ENCODE measurements around the gene TSKS. TPM values are rescaled to one million over a fixed set of nuclear protein-coding genes. Genes with fewer than 3 reads are reported as not detected.

The TSKS gene
- total RNA-seq, 1 donor from 2014 or later, result 2.0 TPM

- Mint-ChIP-seq H3K27ac (no peak overlapping the region), H3K36me3 (ENCODE audit: low read depth) (peaks cover 21% of the 10 kb centered on the region), H3K4me1 (ENCODE audit: low read depth) (peaks cover 5% of the 10 kb centered on the region), H3K9me3 (no peaks in the 10 kb centered on the region), H3K27me3 (ENCODE audit: insufficient read depth) (no peaks in the 10 kb centered on the region), H3K4me3 (no peak overlapping the region)
- intact Hi-C loops (cut with micrococcal nuclease), result no loop called here
- no peak for DNase-seq (ENCODE audit: low spot score)
These were observed 25.8 kb upstream of the TSKS start for GRCh38 chr19:49788857-49789256.

DNA sequence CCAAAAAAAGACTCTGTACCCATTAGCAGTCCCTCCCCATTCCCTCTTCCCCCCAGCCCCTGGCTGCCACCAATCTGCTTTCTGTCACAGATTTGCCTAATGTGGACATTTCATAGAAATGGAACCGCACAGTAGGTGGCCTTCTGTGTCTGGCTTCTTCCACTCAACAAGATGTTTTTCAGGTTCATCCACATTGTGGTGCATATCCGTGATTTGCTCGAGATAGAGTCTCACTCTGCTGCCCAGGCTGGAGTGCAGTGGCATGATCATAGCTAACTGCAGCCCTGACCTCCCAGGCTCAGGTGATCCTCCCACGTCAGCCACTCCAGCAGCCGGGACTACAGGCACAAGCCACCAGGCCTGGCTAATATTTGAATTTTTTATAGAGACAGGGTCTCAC, 24.6 kb upstream of the TSKS start:
- Mint-ChIP-seq H3K4me3 (no peak overlapping the region), H3K27ac (no peak overlapping the region), H3K9me3 (no peaks in the 10 kb centered on the region), H3K27me3 (ENCODE audit: insufficient read depth) (no peaks in the 10 kb centered on the region), H3K36me3 (ENCODE audit: low read depth) (peaks cover 26% of the 10 kb centered on the region), H3K4me1 (ENCODE audit: low read depth) (no peaks in the 10 kb centered on the region)
- intact Hi-C loops (cut with micrococcal nuclease), result no loop called here
- DNase-seq (ENCODE audit: low spot score), result no peak

- no peak for DNase-seq (ENCODE audit: low spot score)
- no peaks in the 10 kb centered on the region for H3K9me3 Mint-ChIP-seq
- intact Hi-C loops (cut with micrococcal nuclease), result no loop called here
- H3K36me3 Mint-ChIP-seq (ENCODE audit: low read depth), result peaks cover 25% of the 10 kb centered on the region
- H3K27me3 Mint-ChIP-seq (ENCODE audit: insufficient read depth), result no peaks in the 10 kb centered on the region
- H3K4me3 Mint-ChIP-seq, result no peak overlapping the region
- H3K4me1 Mint-ChIP-seq (ENCODE audit: low read depth), result peaks cover under 1% of the 10 kb centered on the region
- no peak overlapping the region for H3K27ac Mint-ChIP-seq
These were observed 23.3 kb upstream of the TSKS start for GRCh38 chr19:49786376-49786820.

DNA sequence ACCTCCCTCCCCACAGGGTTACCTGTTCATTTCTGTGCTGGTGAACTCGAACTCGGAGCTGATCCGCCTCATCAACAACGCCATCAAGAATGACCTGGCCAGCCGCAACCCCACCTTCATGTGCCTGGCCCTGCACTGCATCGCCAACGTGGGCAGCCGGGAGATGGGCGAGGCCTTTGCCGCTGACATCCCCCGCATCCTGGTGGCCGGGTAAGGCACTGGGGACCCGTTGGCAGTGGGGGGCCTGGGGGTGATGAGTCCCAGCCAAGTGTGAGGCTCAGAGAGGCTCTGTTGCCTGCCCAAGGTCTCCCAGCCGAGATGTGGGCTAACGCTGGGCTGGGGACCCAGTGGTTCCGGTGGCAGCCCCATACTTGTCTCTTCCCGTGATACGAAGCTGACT, 19.4 kb upstream of the TSKS start:
- Mint-ChIP-seq H3K27ac (no peak overlapping the region), H3K9me3 (no peaks in the 10 kb centered on the region), H3K36me3 (ENCODE audit: low read depth) (peaks cover 30% of the 10 kb centered on the region), H3K4me3 (no peak overlapping the region), H3K27me3 (ENCODE audit: insufficient read depth) (no peaks in the 10 kb centered on the region), H3K4me1 (ENCODE audit: low read depth) (peaks cover 17% of the 10 kb centered on the region)
- DNase-seq (ENCODE audit: low spot score), result no peak
- intact Hi-C loops (cut with micrococcal nuclease), result no loop called here

GRCh38 chr19:49781394-49781793, 18.3 kb upstream of the TSKS start:
- DNase-seq (ENCODE audit: low spot score), result no peak
- no peaks in the 10 kb centered on the region for H3K9me3 Mint-ChIP-seq
- peaks cover 17% of the 10 kb centered on the region for H3K4me1 Mint-ChIP-seq (ENCODE audit: low read depth)
- intact Hi-C loops (cut with micrococcal nuclease), result no loop called here
- peaks cover 29% of the 10 kb centered on the region for H3K36me3 Mint-ChIP-seq (ENCODE audit: low read depth)
- H3K27me3 Mint-ChIP-seq (ENCODE audit: insufficient read depth), result no peaks in the 10 kb centered on the region
- no peak overlapping the region for H3K27ac Mint-ChIP-seq
- H3K4me3 Mint-ChIP-seq, result no peak overlapping the region

DNA sequence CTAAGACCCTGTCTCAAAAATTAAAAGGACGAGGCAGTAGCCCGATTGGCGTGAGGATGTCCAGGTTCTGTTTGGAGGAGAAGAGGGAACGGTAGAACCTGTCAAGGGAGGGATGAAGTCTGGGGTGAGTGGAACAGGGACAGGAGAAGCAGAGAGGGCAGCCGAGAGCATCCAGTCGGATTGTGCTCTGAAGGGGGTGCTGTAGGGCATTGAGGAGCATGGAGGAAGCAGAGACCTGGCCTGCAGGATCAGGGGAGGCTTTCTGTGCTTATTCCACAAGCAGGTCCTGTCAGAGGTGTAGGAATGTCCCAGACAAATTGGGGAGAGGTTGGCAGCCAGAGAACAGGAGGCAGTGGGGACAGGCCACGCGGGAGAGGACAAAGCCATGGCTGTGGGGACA, 17.8 kb upstream of the TSKS start:
- Mint-ChIP-seq H3K9me3 (no peaks in the 10 kb centered on the region), H3K4me1 (ENCODE audit: low read depth) (peaks cover 17% of the 10 kb centered on the region), H3K4me3 (no peak overlapping the region), H3K27ac (no peak overlapping the region), H3K36me3 (ENCODE audit: low read depth) (peaks cover 29% of the 10 kb centered on the region), H3K27me3 (ENCODE audit: insufficient read depth) (no peaks in the 10 kb centered on the region)
- intact Hi-C loops (cut with micrococcal nuclease), result no loop called here
- DNase-seq (ENCODE audit: low spot score), result no peak

DNA sequence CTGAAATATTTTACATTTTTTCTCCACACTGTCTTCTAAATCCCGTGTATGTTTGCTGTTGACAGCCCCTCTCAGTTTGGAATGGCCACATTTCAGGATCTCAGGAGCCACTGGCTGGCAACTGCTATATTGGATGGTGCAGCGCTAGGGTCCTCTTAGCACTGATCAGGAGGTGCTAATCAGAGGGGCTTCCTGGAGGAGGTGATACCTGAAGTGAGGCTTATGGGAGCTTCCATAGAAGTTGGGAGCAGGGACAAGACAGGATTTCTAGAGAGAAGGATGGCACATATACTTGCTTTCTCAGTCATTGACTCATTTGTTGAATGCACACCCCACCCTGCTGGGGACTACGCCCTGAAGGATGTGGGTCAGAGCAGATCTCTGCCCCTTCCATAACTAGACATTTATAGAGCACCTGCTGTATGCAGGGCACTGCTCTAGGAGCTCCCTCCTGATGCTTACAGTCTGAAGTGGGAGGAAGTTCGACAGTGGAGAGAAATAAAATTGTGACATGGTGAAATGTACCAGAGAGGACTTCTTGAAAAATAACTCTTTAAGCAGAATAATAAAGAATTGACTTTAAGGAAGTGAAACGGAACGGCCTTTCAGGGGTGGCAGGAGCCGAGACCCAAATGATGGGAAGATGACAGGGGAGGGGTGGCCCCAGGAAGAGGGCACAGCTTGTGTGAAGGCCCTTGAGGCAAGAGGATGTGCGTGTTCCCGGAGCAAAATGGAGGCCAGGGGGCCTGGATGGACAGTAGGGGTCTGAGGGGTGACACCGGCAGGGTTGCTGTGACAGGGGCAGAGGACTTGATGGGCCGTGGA, 16.8 kb upstream of the TSKS start:
- Mint-ChIP-seq H3K27me3 (ENCODE audit: insufficient read depth) (no peaks in the 10 kb centered on the region), H3K4me3 (no peak overlapping the region), H3K4me1 (ENCODE audit: low read depth) (peaks cover 17% of the 10 kb centered on the region), H3K36me3 (ENCODE audit: low read depth) (peaks cover 24% of the 10 kb centered on the region), H3K9me3 (no peaks in the 10 kb centered on the region), H3K27ac (no peak overlapping the region)
- intact Hi-C loops (cut with micrococcal nuclease), result no loop called here
- DNase-seq (ENCODE audit: low spot score), result no peak

DNA sequence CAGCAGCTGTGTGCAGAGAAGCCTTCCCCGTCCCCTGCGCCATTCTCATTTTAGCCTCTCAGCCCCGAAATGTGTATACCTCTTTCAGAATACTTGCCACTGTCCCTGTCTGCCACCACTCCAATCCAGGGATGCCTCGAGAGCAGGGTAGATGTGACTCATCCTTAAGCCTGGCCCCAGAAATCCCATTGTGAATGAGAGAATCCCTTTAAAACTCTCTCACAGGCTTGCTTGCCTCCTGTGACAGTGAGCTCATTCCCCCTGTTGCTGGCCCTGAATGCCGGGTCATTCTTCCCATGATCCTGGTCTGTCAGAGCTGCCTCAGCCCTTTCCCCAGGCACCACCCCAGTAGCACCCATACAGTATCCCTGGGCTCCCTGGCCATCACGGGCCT, 13.3 kb upstream of the TSKS start:
- Mint-ChIP-seq H3K36me3 (ENCODE audit: low read depth) (peaks cover 12% of the 10 kb centered on the region), H3K9me3 (no peaks in the 10 kb centered on the region), H3K27me3 (ENCODE audit: insufficient read depth) (no peaks in the 10 kb centered on the region), H3K4me3 (no peak overlapping the region), H3K4me1 (ENCODE audit: low read depth) (peaks cover 16% of the 10 kb centered on the region), H3K27ac (no peak overlapping the region)
- intact Hi-C loops (cut with micrococcal nuclease), result no loop called here
- no peak for DNase-seq (ENCODE audit: low spot score)

GRCh38 chr19:49775742-49776370, 12.8 kb upstream of the TSKS start:
- intact Hi-C loops (cut with micrococcal nuclease), result no loop called here
- no peaks in the 10 kb centered on the region for H3K27me3 Mint-ChIP-seq (ENCODE audit: insufficient read depth)
- no peak overlapping the region for H3K4me3 Mint-ChIP-seq
- H3K36me3 Mint-ChIP-seq (ENCODE audit: low read depth), result peaks cover 10% of the 10 kb centered on the region
- DNase-seq (ENCODE audit: low spot score), result no peak
- no peak overlapping the region for H3K27ac Mint-ChIP-seq
- peaks cover 11% of the 10 kb centered on the region for H3K4me1 Mint-ChIP-seq (ENCODE audit: low read depth)
- H3K9me3 Mint-ChIP-seq, result no peaks in the 10 kb centered on the region

DNA sequence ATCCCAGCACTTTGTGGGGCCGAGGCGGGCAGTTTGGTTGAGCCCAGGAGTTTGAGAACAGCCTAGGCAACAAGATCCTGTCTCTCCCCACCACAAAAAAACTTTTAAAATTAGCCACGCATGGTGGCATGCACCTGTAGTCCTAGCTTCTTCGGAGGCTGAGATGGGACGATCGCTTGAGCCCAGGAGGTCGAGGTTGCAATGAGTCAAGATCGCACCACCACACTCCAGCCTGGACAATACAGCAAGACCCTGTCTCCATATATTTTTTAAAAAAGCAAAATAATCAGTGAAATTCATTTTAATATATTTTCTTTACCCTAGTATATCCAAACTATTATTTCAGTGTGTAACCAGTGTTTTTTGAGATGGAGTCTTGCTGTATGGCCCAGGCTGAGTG, 11.9 kb upstream of the TSKS start:
- Mint-ChIP-seq H3K27ac (no peak overlapping the region), H3K36me3 (ENCODE audit: low read depth) (peaks cover 4% of the 10 kb centered on the region), H3K27me3 (ENCODE audit: insufficient read depth) (no peaks in the 10 kb centered on the region), H3K4me1 (ENCODE audit: low read depth) (peaks cover 5% of the 10 kb centered on the region), H3K9me3 (no peaks in the 10 kb centered on the region), H3K4me3 (no peak overlapping the region)
- DNase-seq (ENCODE audit: low spot score), result no peak
- intact Hi-C loops (cut with micrococcal nuclease), result no loop called here

DNA sequence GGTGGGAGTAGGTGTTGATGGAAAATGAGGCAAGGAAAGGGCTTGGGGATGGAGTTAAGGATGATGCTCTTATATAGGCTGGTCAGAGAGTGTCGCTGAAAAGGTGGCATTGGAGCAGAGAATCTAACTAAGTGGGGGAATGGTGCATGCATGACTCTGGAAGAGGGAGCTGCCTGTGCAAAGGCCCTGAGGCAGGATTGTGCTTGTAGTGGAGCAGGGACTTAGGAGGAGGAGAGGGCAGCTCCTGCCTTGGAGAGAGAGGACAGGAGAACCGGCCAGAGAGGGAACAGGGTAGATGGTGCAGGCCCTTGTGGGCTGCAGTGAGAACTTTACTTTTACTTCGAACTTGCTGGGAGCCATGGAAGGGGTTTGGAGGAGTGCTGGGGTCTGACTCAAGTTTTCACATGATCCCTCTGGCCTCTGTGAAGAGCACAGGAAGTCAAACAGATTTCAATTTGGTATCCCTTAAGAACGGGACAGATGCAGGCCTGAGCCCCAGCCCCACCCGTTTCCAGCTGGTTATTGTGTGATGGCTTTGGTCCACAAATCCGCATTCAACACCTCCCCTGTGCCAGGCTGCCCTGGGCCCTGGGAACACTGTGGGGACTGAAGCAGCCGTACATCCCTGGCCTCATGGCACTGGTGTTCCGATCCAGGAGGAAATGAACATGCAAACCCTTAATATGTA, 10.7 kb upstream of the TSKS start:
- H3K27me3 Mint-ChIP-seq (ENCODE audit: insufficient read depth), result no peaks in the 10 kb centered on the region

DNA sequence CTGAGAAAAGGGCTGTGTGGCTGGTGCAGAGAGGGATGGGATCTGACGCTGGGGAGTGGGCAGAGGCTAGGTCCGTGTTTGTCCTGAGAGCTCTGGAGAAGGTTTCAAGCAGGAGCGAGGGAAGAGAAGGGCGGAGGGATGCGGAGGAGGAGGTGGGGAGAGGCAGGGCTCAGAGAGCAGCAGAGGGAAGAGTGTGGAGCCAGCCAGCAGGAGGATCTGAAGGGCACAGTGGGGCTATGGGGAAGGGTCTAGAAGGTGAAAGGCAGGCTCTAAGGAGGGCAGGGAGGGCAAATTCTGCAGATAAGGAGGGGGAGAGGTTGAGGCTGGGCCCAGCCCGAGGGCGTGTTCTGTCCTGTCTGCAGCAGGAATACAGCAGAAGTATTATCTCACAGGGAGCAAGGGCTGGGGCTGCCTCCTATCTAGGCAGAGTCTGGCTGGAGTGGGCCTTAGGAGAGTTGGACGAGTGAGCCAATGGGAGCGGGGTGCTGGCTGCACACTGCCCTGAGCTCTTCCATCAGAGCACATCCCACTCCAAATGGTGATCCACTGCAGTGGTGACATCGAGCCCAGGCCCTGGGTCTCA, 9.8 kb upstream of the TSKS start:
- DNase-seq (ENCODE audit: low spot score), result no peak
- H3K27me3 Mint-ChIP-seq (ENCODE audit: insufficient read depth), result no peaks in the 10 kb centered on the region
- no peaks in the 10 kb centered on the region for H3K9me3 Mint-ChIP-seq
- H3K4me1 Mint-ChIP-seq (ENCODE audit: low read depth), result peaks cover 9% of the 10 kb centered on the region
- peaks cover 6% of the 10 kb centered on the region for H3K36me3 Mint-ChIP-seq (ENCODE audit: low read depth)
- H3K27ac Mint-ChIP-seq, result no peak overlapping the region
- no peak overlapping the region for H3K4me3 Mint-ChIP-seq
- intact Hi-C loops (cut with micrococcal nuclease), result no loop called here

More for the DNA sequence above, 10.7 kb upstream of the TSKS start:
- Mint-ChIP-seq H3K27ac (no peak overlapping the region), H3K4me3 (no peak overlapping the region), H3K4me1 (ENCODE audit: low read depth) (no peaks in the 10 kb centered on the region), H3K9me3 (no peaks in the 10 kb centered on the region), H3K36me3 (ENCODE audit: low read depth) (peaks cover 6% of the 10 kb centered on the region)
- DNase-seq (ENCODE audit: low spot score), result no peak
- intact Hi-C loops (cut with micrococcal nuclease), result no loop called here

DNA sequence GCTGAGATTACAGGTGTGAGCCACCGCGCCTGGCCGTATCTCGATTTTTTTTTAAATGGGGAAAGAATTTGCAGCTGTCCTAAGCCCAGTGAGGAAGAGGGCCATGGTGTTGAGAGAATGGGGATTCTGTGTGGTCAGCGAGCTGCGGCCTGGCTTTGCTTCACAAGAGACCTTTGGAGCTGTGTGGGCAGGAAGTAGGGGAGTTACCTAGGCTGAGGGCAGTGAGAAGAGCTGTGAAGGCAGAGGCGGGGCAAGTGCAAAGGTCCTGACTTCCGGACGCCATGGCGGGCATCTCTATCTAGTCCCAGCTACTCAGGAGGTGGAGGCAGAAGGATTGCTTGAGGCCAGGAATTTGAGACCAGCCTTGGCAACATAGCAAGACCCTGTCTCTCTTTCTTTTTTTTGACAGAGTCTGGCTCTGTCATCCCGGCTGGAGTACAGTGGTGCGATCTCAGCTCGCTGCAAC, 8.6 kb upstream of the TSKS start:
- intact Hi-C loops (cut with micrococcal nuclease), result no loop called here
- Mint-ChIP-seq H3K27me3 (ENCODE audit: insufficient read depth) (no peaks in the 10 kb centered on the region), H3K9me3 (no peaks in the 10 kb centered on the region), H3K27ac (no peak overlapping the region), H3K4me1 (ENCODE audit: low read depth) (peaks cover 16% of the 10 kb centered on the region), H3K36me3 (ENCODE audit: low read depth) (peaks cover 6% of the 10 kb centered on the region), H3K4me3 (no peak overlapping the region)
- DNase-seq (ENCODE audit: low spot score), result no peak

Data from activated T-helper 1 cell treated with anti-CD3 and anti-CD28 coated beads, Interleukin-12 subunit alpha, Interleukin-12 subunit beta, Interleukin-2, Interleukin-4 antibody, amounts not matched to agents 30 ng/mL and 10 ng/mL and 1 ng/mL, durations not matched to agents 14 hours and 24 hours and 36 hours (primary cell).